ENCODE data around the gene PSIP1.

The PSIP1 gene

DNA sequence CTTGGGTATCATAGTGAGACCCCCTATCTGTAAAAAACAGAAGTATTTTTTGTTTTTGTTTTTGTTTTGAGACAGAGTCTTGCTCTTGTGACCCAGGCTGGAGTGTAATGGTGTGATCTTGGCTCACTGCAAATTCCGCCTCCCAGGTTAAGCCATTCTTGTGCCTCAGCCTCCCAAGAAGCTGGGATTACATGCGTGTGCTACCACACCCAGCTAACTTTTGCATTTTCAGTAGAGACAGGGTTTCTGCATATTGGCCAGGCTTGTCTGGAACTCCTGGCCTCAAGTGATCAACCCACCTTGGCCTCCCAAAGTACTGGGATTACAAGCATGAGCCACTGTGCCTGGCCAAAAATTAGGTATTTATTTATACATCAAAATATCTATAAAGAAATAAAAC is 31.9 kb upstream of the PSIP1 start:
- TF ChIP-seq CREB1 (IDR thresholded peaks at IDR 0.05; ENCODE audit: low read depth) (no peak), NFIC (IDR thresholded peaks at IDR 0.05) (no peak), EGR1 (IDR thresholded peaks at IDR 0.05) (no peak), RAD21 (IDR thresholded peaks at IDR 0.05; ENCODE audit: low read depth) (no peak), TEAD4 (IDR thresholded peaks at IDR 0.05) (no peak), TAF1 (IDR thresholded peaks at IDR 0.05; ENCODE audit: low read depth) (no peak), FOXM1 (IDR thresholded peaks at IDR 0.05; ENCODE audit: borderline replicate concordance, low read depth) (no peak), ZBTB7A (IDR thresholded peaks at IDR 0.05; ENCODE audit: low read depth) (no peak), TCF12 (IDR thresholded peaks at IDR 0.05; ENCODE audit: low read depth) (no peak), YY1 (IDR thresholded peaks at IDR 0.05; ENCODE audit: low read depth) (no peak)
- TF ChIP-seq, protein P1, sequence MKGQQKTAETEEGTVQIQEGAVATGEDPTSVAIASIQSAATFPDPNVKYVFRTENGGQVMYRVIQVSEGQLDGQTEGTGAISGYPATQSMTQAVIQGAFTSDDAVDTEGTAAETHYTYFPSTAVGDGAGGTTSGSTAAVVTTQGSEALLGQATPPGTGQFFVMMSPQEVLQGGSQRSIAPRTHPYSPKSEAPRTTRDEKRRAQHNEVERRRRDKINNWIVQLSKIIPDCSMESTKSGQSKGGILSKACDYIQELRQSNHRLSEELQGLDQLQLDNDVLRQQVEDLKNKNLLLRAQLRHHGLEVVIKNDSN (IDR thresholded peaks at IDR 0.05), result no peak
- TF ChIP-seq, protein P2, sequence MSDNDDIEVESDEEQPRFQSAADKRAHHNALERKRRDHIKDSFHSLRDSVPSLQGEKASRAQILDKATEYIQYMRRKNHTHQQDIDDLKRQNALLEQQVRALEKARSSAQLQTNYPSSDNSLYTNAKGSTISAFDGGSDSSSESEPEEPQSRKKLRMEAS (IDR thresholded peaks at IDR 0.05), result no peak
- TF ChIP-seq, protein P3, sequence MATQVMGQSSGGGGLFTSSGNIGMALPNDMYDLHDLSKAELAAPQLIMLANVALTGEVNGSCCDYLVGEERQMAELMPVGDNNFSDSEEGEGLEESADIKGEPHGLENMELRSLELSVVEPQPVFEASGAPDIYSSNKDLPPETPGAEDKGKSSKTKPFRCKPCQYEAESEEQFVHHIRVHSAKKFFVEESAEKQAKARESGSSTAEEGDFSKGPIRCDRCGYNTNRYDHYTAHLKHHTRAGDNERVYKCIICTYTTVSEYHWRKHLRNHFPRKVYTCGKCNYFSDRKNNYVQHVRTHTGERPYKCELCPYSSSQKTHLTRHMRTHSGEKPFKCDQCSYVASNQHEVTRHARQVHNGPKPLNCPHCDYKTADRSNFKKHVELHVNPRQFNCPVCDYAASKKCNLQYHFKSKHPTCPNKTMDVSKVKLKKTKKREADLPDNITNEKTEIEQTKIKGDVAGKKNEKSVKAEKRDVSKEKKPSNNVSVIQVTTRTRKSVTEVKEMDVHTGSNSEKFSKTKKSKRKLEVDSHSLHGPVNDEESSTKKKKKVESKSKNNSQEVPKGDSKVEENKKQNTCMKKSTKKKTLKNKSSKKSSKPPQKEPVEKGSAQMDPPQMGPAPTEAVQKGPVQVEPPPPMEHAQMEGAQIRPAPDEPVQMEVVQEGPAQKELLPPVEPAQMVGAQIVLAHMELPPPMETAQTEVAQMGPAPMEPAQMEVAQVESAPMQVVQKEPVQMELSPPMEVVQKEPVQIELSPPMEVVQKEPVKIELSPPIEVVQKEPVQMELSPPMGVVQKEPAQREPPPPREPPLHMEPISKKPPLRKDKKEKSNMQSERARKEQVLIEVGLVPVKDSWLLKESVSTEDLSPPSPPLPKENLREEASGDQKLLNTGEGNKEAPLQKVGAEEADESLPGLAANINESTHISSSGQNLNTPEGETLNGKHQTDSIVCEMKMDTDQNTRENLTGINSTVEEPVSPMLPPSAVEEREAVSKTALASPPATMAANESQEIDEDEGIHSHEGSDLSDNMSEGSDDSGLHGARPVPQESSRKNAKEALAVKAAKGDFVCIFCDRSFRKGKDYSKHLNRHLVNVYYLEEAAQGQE (IDR thresholded peaks at IDR 0.05; ENCODE audit: low read depth), result no peak

DNA sequence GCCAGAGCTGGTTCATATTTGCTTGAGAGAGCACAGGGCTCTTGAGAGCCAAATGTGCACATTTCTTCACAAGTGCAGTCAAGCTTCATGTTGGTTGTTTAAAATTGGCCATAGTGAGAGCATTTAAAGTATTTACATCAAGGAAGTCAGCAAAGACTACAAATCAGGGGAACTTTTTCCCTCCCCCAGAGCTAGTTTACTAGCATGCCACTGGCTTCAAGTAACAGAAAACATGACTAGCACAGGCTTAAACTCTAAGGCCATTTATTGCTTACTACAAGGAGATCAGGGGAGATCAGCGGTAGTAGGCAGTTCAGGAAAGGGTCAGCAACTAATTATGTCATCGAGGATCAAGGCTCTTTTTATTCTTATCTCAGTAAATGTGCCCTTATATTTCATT is 31.1 kb upstream of the PSIP1 start:
- TF ChIP-seq FOXM1 (IDR thresholded peaks at IDR 0.05; ENCODE audit: borderline replicate concordance, low read depth) (no peak), TEAD4 (IDR thresholded peaks at IDR 0.05) (no peak)
- TF ChIP-seq, protein P2 (IDR thresholded peaks at IDR 0.05), result no peak

DNA sequence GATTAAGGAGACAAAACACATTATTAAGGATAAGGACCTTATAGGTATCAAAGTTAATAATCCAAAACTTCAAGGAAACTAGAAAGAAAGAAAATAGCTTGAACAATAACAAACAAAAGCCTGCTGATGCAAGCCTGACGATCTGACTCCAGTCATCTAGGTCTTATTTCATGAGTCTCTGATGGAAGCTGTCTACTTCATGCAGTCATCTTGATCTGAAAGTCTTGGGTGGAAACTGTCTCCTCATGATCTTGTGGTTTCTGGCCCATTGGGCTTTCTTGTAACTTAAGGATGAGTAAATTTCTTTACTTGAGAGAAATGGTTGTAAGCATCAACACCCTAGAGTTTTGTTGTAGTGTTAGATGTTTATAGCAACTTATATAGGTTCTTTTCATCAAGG is 20.6 kb upstream of the PSIP1 start:
- TF ChIP-seq TEAD4 (IDR thresholded peaks at IDR 0.05) (no peak), EGR1 (IDR thresholded peaks at IDR 0.05) (no peak), FOXM1 (IDR thresholded peaks at IDR 0.05; ENCODE audit: borderline replicate concordance, low read depth) (no peak)

DNA sequence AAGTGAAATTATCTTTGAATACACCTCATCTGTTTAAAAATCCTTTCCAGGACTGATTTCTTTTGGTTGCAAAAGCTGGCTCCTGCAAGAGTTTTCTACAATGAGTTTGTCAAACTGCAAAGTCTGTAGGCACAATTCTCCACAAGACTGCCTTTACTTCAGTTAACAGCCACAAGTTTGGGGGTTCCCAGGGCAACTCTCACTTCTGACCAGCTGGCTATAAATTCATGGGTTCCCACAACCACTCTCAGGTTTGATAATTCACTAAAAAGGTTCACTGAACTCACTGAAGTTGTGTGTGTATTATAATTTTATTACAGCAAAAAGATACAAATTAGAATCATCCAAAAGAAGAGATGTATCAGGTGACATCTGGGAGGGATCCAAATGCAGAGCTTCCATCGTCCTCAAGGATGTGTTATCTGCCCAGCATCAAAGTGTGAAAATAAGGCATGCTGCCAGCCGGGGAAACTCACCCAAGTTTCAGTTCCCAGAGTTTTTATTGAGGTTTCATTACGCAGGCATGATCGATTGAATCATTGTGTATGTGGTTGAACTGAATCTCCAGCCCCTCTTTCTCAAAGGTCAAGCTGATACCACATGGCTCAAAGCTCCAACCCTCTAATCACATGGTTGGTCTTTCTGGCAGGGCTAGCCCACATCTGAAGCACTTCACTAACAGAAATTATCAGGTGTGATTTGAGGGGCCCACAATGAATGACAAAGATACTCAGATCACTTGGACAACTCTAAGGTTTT is 19.0 kb upstream of the PSIP1 start:
- TF ChIP-seq, protein P3 (IDR thresholded peaks at IDR 0.05; ENCODE audit: low read depth), result no peak
- TF ChIP-seq TAF1 (IDR thresholded peaks at IDR 0.05; ENCODE audit: low read depth) (no peak), EGR1 (IDR thresholded peaks at IDR 0.05) (no peak), FOXM1 (IDR thresholded peaks at IDR 0.05; ENCODE audit: borderline replicate concordance, low read depth) (no peak), ZBTB7A (IDR thresholded peaks at IDR 0.05; ENCODE audit: low read depth) (no peak), YY1 (IDR thresholded peaks at IDR 0.05; ENCODE audit: low read depth) (no peak), EP300 (IDR thresholded peaks at IDR 0.05; ENCODE audit: borderline replicate concordance) (no peak), RAD21 (IDR thresholded peaks at IDR 0.05; ENCODE audit: low read depth) (no peak), TEAD4 (IDR thresholded peaks at IDR 0.05) (no peak), TCF12 (IDR thresholded peaks at IDR 0.05; ENCODE audit: low read depth) (no peak), NFIC (IDR thresholded peaks at IDR 0.05) (no peak), CREB1 (IDR thresholded peaks at IDR 0.05; ENCODE audit: low read depth) (no peak), CEBPB (IDR thresholded peaks at IDR 0.05) (no peak)
- TF ChIP-seq, protein P2 (IDR thresholded peaks at IDR 0.05), result no peak
- TF ChIP-seq, protein P1 (IDR thresholded peaks at IDR 0.05), result no peak

DNA sequence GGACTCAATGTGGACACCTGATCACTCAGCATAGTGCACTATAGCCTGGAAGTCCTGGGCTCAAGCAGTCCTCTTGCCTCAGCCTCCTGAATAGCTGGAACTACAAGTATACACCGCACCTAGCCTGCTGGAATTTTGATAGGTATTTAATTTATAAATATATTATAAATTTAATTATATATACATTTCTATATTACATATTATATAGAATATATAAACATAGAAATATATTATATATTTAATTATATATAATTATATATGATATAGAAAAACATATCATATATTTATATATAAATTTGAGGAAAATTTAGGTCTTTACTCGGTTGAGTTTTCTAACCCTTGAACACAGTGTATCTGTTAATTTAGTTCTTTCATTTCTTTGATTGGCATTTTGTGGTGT is 15.2 kb upstream of the PSIP1 start:
- no peak for TF ChIP-seq EP300 (IDR thresholded peaks at IDR 0.05; ENCODE audit: borderline replicate concordance)
- no peak for TF ChIP-seq TEAD4 (IDR thresholded peaks at IDR 0.05)
- TF ChIP-seq, protein P2 (IDR thresholded peaks at IDR 0.05), result no peak
- no peak for TF ChIP-seq CREB1 (IDR thresholded peaks at IDR 0.05; ENCODE audit: low read depth)

DNA sequence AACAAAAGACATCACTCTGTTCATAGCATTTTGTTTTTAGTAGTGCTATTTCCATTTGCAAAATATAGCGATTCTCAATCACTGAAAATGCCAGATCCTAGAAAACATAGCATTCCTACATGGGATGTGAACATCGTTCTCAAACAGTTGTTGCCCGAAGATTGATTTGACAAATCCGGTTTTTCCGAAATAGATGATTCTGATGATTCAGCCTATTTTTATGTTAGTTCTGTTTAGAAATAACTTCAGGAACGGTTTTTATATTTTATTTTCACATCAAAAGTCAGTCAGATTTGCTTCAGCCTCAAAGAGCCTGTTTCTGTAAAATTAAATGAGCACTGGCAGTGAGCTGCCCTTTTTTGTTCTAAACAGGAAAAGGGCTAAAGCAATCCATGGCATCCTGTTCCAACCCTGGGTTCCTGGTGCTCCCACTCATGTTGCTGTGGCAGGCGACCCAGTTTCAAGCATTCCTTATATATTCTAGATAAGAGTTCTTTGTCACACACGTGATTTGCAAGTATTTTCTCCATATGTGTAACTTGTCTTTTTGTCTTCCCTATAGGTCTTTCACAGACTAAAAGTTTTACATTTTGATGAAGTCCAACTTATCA is 14.2 kb upstream of the PSIP1 start:
- TF ChIP-seq EP300 (IDR thresholded peaks at IDR 0.05; ENCODE audit: borderline replicate concordance) (no peak), NFIC (IDR thresholded peaks at IDR 0.05) (no peak), CREB1 (IDR thresholded peaks at IDR 0.05; ENCODE audit: low read depth) (no peak), YY1 (IDR thresholded peaks at IDR 0.05; ENCODE audit: low read depth) (no peak), FOXM1 (IDR thresholded peaks at IDR 0.05; ENCODE audit: borderline replicate concordance, low read depth) (no peak), ZBTB7A (IDR thresholded peaks at IDR 0.05; ENCODE audit: low read depth) (no peak), TAF1 (IDR thresholded peaks at IDR 0.05; ENCODE audit: low read depth) (no peak), RAD21 (IDR thresholded peaks at IDR 0.05; ENCODE audit: low read depth) (no peak), CEBPB (IDR thresholded peaks at IDR 0.05) (no peak), TCF12 (IDR thresholded peaks at IDR 0.05; ENCODE audit: low read depth) (no peak), EGR1 (IDR thresholded peaks at IDR 0.05) (no peak), TEAD4 (IDR thresholded peaks at IDR 0.05) (no peak)
- TF ChIP-seq, protein P1 (IDR thresholded peaks at IDR 0.05), result no peak
- TF ChIP-seq, protein P2 (IDR thresholded peaks at IDR 0.05), result no peak
- TF ChIP-seq, protein P3 (IDR thresholded peaks at IDR 0.05; ENCODE audit: low read depth), result no peak
